HG03469 (cell line): ENCODE data around the gene ABTB1.

ENCODE experiments used
- ATAC-seq: cut with Tn5 transposase; IDR thresholded peaks from one replicate; pipeline ENCODE4 v1.9.1; 2021; ENCODE audit warnings: mild to moderate bottlenecking, moderate library complexity, moderate number of reproducible peaks; ENCODE audit not compliant: unreplicated experiment

Gene ABTB1

GRCh38 chr3:127717357-127718244 is 44.8 kb downstream of the ABTB1 start:
- no peak for ATAC-seq

- no peak for ATAC-seq
These were observed 45.6 kb downstream of the ABTB1 start for GRCh38 chr3:127718245-127718915.

GRCh38 chr3:127718916-127719290 is 46.2 kb downstream of the ABTB1 start:
- ATAC-seq: no peak

GRCh38 chr3:127719369-127719768 is 46.6 kb downstream of the ABTB1 start:
- ATAC-seq: no peak

GRCh38 chr3:127720161-127720823 is 47.5 kb downstream of the ABTB1 start:
- ATAC-seq: no peak

GRCh38 chr3:127720985-127721935 is 48.5 kb downstream of the ABTB1 start:
- no peak for ATAC-seq

- no peak for ATAC-seq
These were observed 49.5 kb downstream of the ABTB1 start for GRCh38 chr3:127722091-127722784.

GRCh38 chr3:127723011-127723567 is 50.3 kb downstream of the ABTB1 start:
- ATAC-seq: no peak

- no peak for ATAC-seq
These were observed 54.1 kb downstream of the ABTB1 start for GRCh38 chr3:127726894-127727293.

- no peak for ATAC-seq
These were observed 55.8 kb downstream of the ABTB1 start for GRCh38 chr3:127728417-127729015.

GRCh38 chr3:127729556-127730056 is 56.9 kb downstream of the ABTB1 start:
- no peak for ATAC-seq

- no peak for ATAC-seq
These were observed 57.4 kb downstream of the ABTB1 start for GRCh38 chr3:127730171-127730570.
